Motor neuron (in vitro differentiated cells): ENCODE data around the gene KLHL34. TPM values are rescaled to one million over a fixed set of nuclear protein-coding genes. Genes with fewer than 3 reads are reported as not detected.

Experiments used
- ATAC-seq, 8 experiments: fragments of 200-7000 bp; cut with Tn5 transposase; replicated peaks in 6 of 8; 2 replicates each; pipeline ENCODE4 v1.8.0; 2021; ENCODE audit warnings: mild to moderate bottlenecking in 8 of 8, moderate library complexity in 8 of 8
- H3K27ac ChIP-seq, 2 donors: fragments of 250-450 bp; sonication (Bioruptor Pico); 2 replicates each; pipeline ENCODE4 v1.9.0; 2021; ENCODE audit warnings: antibody characterized with exemption in 2 of 2, mild to moderate bottlenecking in 2 of 2, moderate library complexity in 1 of 2
- H3K4me1 ChIP-seq, 2 donors: fragments of 250-450 bp; sonication (Bioruptor Pico); replicated peaks in 1 of 2; 2 replicates each; pipeline ENCODE4 v1.6.1; 2021; ENCODE audit warnings: antibody characterized with exemption in 2 of 2, mild to moderate bottlenecking in 2 of 2, moderate library complexity in 1 of 2
- H3K4me3 ChIP-seq, 5 donors: fragments of 250-450 bp; sonication (Bioruptor Pico); 2 replicates each; pipeline ENCODE4 v1.9.0; 2021; ENCODE audit warnings: antibody characterized with exemption in 5 of 5, mild to moderate bottlenecking in 5 of 5, moderate library complexity in 4 of 5
- WGBS, 10 experiments: fragments of 450-650 bp; shearing (Covaris generic); methylation state at CpG; one replicate each; pipeline ENCODE4 v1.0.0; 2022; 5-methylcytosine and 5-hydroxymethylcytosine counted together
- in situ Hi-C, 9 experiments: fragments of 400-800 bp; cut with MboI; loops; one replicate each; pipeline ENCODE4 v1.15.0; 2021; ENCODE audit warnings: low sequenced_read_pairs in 9 of 9, low pct_unique_long_range_greater_than_20kb in 2 of 9; ENCODE audit not compliant: unreplicated experiment in 9 of 9
- total RNA-seq, 8 experiments: library from RNA; unstranded; fragments of 300-600 nt; gene quantifications; 2 replicates each; pipeline versions ENCODE4 v1.2.3 to v1.2.4, GENCODE V29; 2022

Gene KLHL34
- total RNA-seq, 8 experiments from 2014 or later: 0.17 to 0.57 (median 0.25) TPM; not detected in 1

GRCh38 chrX:21666679-21667078 is 8.5 kb upstream of the KLHL34 start:
- WGBS, 10 experiments: 13 to 100% (median 80%) methylated on average over 1 to 2 of the region's 4 CpGs; no CpG with 5 or more reads in 6 of the 10 experiments
- H3K27ac ChIP-seq: no peak overlapping the region
- no peak overlapping the region for H3K4me3 ChIP-seq
- in situ Hi-C loops: no loop called here
- no peaks in the 10 kb centered on the region for H3K4me1 ChIP-seq
- no peak for ATAC-seq

GRCh38 chrX:21666252-21666651 is 8.1 kb upstream of the KLHL34 start:
- ATAC-seq: no peak
- 60 to 80% methylated on average over 1 of the region's 4 CpGs; no CpG with 5 or more reads in 8 of the 10 experiments for WGBS, 10 experiments
- Histone ChIP-seq H3K4me3 (no peak overlapping the region), H3K27ac (no peak overlapping the region), H3K4me1 (no peaks in the 10 kb centered on the region)
- in situ Hi-C loops: no loop called here

DNA sequence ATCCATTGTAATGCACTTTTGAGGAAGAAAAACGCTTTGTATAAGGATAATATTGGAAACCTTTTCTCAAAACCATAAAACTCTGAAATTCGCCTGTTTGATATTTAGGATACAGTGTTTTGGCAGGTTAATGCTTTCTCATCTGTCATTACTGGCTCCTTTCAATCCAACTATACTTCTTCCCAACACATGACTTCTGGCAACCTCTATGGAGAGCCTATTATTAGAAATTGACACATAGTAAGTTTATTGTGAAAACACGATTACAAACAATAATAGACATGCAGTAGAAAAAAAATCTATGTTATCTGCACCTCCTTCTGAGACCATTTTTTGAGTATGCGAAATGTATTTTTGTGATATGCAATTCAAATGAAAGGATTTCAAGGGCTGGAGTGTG is 4.6 kb upstream of the KLHL34 start:
- Histone ChIP-seq H3K4me3 (no peak overlapping the region), H3K27ac (no peak overlapping the region), H3K4me1 (no peaks in the 10 kb centered on the region)
- no peak for ATAC-seq
- WGBS, 10 experiments: 35 to 100% (median 100%) methylated on average over 1 to 3 of the region's 4 CpGs; no CpG with 5 or more reads in 4 of the 10 experiments
- in situ Hi-C loops: no loop called here

DNA sequence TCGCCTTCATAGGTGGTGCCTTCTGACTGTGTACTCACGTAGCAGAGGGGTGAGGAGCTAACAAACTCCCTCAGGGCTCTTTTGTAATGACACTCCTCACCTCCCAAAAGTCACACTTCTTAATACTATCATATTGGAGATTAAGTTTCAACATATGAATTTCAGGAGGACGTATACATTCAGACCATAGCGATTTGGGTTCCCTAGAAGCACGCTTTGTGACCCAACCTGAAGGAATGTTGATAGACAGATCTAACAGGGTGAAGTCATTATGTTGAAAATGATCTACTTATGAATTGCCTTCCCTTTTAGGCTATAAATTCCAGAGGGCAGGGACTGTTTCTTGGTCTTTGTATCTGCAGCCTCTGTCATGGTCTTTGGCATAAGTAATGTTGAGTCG is 3.2 kb upstream of the KLHL34 start:
- no peak for ATAC-seq
- Histone ChIP-seq H3K4me1 (no peaks in the 10 kb centered on the region), H3K27ac (no peak overlapping the region), H3K4me3 (no peak overlapping the region)
- in situ Hi-C loops: no loop called here
- 40 to 100% (median 91%) methylated on average over 1 to 6 of the region's 6 CpGs; no CpG with 5 or more reads in 4 of the 10 experiments for WGBS, 10 experiments

- in situ Hi-C loops: no loop called here
- H3K27ac ChIP-seq: no peak overlapping the region
- 33 to 100% (median 74%) methylated on average over 1 to 2 of the region's 2 CpGs; no CpG with 5 or more reads in 5 of the 10 experiments for WGBS, 10 experiments
- H3K4me3 ChIP-seq: no peak overlapping the region
- no peak for ATAC-seq
- no peaks in the 10 kb centered on the region for H3K4me1 ChIP-seq
Measured at GRCh38 chrX:21660156-21660555, 2.0 kb upstream of the KLHL34 start.

GRCh38 chrX:21659320-21659719 is 1.2 kb upstream of the KLHL34 start:
- WGBS, 10 experiments: 33 to 100% (median 90%) methylated on average over 1 to 3 of the region's 3 CpGs; no CpG with 5 or more reads in 3 of the 10 experiments
- no peak for ATAC-seq

GRCh38 chrX:21658746-21659145 is 616 bp upstream of the KLHL34 start:
- 60% methylated on average over 2 of the region's 23 CpGs; no CpG with 5 or more reads in 9 of the 10 experiments for WGBS, 10 experiments
- Histone ChIP-seq H3K4me1 (no peaks in the 10 kb centered on the region), H3K4me3 (no peak overlapping the region), H3K27ac (no peak overlapping the region)
- in situ Hi-C loops: no loop called here
- ATAC-seq: peak in 1 of 8 experiments; percentile 30

More at GRCh38 chrX:21659320-21659719, 1.2 kb upstream of the KLHL34 start:
- no peak overlapping the region for H3K27ac ChIP-seq
- H3K4me3 ChIP-seq: no peak overlapping the region
- in situ Hi-C loops: no loop called here
- H3K4me1 ChIP-seq: no peaks in the 10 kb centered on the region

GRCh38 chrX:21657318-21658151 is 595 bp downstream of the KLHL34 start:
- in situ Hi-C loops: no loop called here
- H3K27ac ChIP-seq: no peak overlapping the region
- WGBS, 10 experiments: no CpG with 5 or more reads among the region's 57 CpGs
- no peak for ATAC-seq
- H3K4me1 ChIP-seq: no peaks in the 10 kb centered on the region
- no peak overlapping the region for H3K4me3 ChIP-seq

DNA sequence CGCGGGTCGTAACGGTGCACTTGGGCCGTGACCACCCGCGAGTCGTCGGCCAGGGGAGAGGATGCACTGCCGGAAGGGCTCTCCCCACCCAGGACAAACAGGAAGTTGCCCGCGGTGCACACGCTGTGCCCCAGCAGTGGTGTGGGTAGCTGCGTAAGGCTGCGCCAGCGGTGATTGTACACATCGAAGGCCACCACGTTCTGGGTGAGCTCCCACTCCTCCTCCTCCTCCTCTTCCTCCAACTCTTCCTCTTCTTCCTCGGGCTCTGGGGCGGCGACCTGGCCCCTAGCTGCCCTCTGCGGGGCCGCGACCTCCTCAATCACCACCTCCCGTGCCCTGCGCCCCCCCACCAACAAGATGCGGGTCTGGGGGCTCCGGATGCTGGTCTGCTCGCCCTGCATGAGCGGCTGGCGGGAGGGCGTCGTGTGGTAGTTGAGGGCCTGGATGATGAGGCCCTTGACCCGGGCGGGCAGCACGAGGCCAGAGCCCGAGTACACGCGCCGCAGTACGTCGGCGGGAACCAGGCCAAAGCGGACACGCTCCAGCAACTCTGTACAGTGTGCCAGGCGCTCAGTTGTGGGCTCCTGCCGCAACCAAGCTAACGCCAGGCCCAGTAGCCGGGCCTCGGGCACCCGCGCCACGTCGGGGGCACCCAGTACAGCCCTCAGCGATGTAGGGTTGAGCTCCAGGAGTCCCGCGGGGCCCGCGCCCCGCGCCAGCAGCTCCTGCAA is 1.4 kb downstream of the KLHL34 start:
- ATAC-seq: no peak
- Histone ChIP-seq H3K27ac (no peak overlapping the region), H3K4me1 (no peaks in the 10 kb centered on the region), H3K4me3 (no peak overlapping the region)
- WGBS, 10 experiments: 87% methylated on average over 20 of the region's 61 CpGs; no CpG with 5 or more reads in 9 of the 10 experiments
- in situ Hi-C loops: no loop called here

GRCh38 chrX:21655901-21656586 is 2.1 kb downstream of the KLHL34 start:
- H3K27ac ChIP-seq: no peak overlapping the region
- in situ Hi-C loops: no loop called here
- WGBS, 10 experiments: 90% methylated on average over 14 of the region's 76 CpGs; no CpG with 5 or more reads in 9 of the 10 experiments
- no peak for ATAC-seq
- H3K4me3 ChIP-seq: no peak overlapping the region
- no peaks in the 10 kb centered on the region for H3K4me1 ChIP-seq

DNA sequence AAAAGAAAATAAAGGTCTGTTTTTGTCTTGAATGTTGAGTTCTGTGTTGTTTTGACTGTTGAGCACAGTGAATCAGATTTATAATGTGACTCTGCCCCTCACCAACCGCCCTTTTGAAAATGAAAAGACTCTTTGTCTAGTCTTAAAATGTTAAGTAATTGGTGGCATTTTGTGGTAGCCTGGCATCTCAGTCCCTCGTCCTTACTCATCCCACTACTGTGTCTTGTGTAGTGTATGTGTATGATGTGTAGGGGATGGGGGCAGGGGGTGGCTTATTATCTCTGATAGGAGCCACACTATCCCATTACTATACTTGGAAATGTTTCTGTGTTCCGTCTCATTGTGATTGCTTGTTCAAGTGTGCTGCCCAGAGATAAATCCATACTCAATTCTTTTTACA is 12.2 kb downstream of the KLHL34 start:
- 37 to 100% (median 67%) methylated on average over 1 to 2 of the region's 3 CpGs; no CpG with 5 or more reads in 4 of the 10 experiments for WGBS, 10 experiments
- Histone ChIP-seq H3K27ac (no peak overlapping the region), H3K4me3 (no peak overlapping the region), H3K4me1 (peaks cover 0 to 3% of the 10 kb centered on the region in 2 donors)
- in situ Hi-C loops: no loop called here
- ATAC-seq: peak in 5 of 8 experiments; percentile 26 to 62 (median 60)

- peaks cover 0 to 3% of the 10 kb centered on the region in 2 donors for H3K4me1 ChIP-seq
- H3K27ac ChIP-seq: no peak overlapping the region
- ATAC-seq: no peak
- H3K4me3 ChIP-seq: no peak overlapping the region
- in situ Hi-C loops: no loop called here
Measured at GRCh38 chrX:21645431-21645830, 12.7 kb downstream of the KLHL34 start.

DNA sequence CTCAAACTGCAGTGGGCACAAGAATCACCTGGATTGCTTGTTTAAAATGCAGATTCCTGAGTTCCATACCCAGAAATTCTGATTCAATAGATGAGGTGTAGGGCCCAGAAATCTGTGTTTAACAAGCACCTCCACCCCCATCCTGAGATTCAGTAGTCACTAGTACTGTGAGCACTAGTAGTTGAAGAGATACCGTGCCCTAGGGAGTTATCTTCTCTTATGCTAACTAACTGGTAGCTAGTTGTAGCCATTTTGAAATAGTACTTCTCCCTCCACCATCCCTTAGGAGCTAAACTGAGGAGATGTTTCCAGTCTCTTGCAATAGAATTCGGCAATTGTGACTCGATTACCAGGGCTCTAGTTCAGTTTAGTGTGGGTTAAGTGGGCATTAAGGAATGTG is 18.4 kb downstream of the KLHL34 start:
- ATAC-seq: no peak
- Histone ChIP-seq H3K4me1 (no peaks in the 10 kb centered on the region), H3K4me3 (no peak overlapping the region), H3K27ac (no peak overlapping the region)
- WGBS, 10 experiments: 65 to 100% (median 80%) methylated on average over 1 to 3 of the region's 3 CpGs; no CpG with 5 or more reads in 7 of the 10 experiments
- in situ Hi-C loops: no loop called here
